Smooth muscle cell (in vitro differentiated cells): Measurements from ENCODE around the gene RNF38. TPM values are rescaled to one million over a fixed set of nuclear protein-coding genes. Genes with fewer than 3 reads are reported as not detected.

ENCODE experiments used
- DNase-seq: peaks from one replicate; lab custom pipeline; 2025; ENCODE audit not compliant: unreplicated experiment; lab: John Stamatoyannopoulos, UW
- H2AFZ ChIP-seq: fragments of 200-600 bp; sonication (generic); 2 replicates; pipeline ENCODE4 v1.6.0; 2016; ENCODE audit warnings: antibody characterized with exemption, low read depth, mild to moderate bottlenecking
- H3F3A ChIP-seq: fragments of 200-600 bp; sonication (generic); 2 replicates; pipeline ENCODE4 v1.6.0; 2017; ENCODE audit warnings: antibody characterized with exemption, low read depth
- H3K27ac ChIP-seq: fragments of 200-600 bp; sonication (generic); 2 replicates; pipeline ENCODE4 v1.5.1; 2016; ENCODE audit warnings: low read depth, mild to moderate bottlenecking
- H3K27me3 ChIP-seq: fragments of 200-600 bp; sonication (generic); 2 replicates; pipeline ENCODE4 v1.6.1; 2016; ENCODE audit warnings: low read depth, mild to moderate bottlenecking
- H3K36me3 ChIP-seq: fragments of 200-600 bp; sonication (generic); 2 replicates; pipeline ENCODE4 v1.5.1; 2016; ENCODE audit warnings: low read depth
- H3K4me1 ChIP-seq: fragments of 200-600 bp; sonication (generic); 2 replicates; pipeline ENCODE4 v1.5.1; 2016; ENCODE audit warnings: low read depth
- H3K4me2 ChIP-seq: fragments of 200-600 bp; sonication (generic); 2 replicates; pipeline ENCODE4 v1.6.0; 2016; ENCODE audit warnings: mild to moderate bottlenecking
- H3K4me3 ChIP-seq: fragments of 200-600 bp; sonication (generic); 2 replicates; pipeline ENCODE4 v1.5.1; 2016; ENCODE audit warnings: mild to moderate bottlenecking
- H3K79me2 ChIP-seq: fragments of 200-600 bp; sonication (generic); 2 replicates; pipeline ENCODE4 v1.6.0; 2016; ENCODE audit warnings: low read depth, mild to moderate bottlenecking
- H3K9ac ChIP-seq: fragments of 200-600 bp; sonication (generic); 2 replicates; pipeline ENCODE4 v1.6.0; 2016; ENCODE audit warnings: low read depth
- H3K9me3 ChIP-seq: fragments of 200-600 bp; sonication (generic); replicated peaks from 2 replicates; pipeline ENCODE4 v1.5.1; 2016; ENCODE audit warnings: low read depth
- H4K20me1 ChIP-seq: fragments of 200-600 bp; sonication (generic); 2 replicates; pipeline ENCODE4 v1.6.0; 2016; ENCODE audit warnings: low read depth
- CTCF ChIP-seq: fragments of 200-600 bp; sonication (generic); IDR thresholded peaks from 2 replicates; pipeline ENCODE4 v1.5.1; 2017; ENCODE audit warnings: borderline replicate concordance, mild to moderate bottlenecking, antibody characterized with exemption; ENCODE audit not compliant: insufficient read depth, poor library complexity, severe bottlenecking
- WGBS: methylation state at CpG from one replicate; pipeline ENCODE4 v1.1.7; 2016; ENCODE audit warnings: low lambda C conversion rate; 5-methylcytosine and 5-hydroxymethylcytosine counted together
- polyA plus RNA-seq: library from polyadenylated mRNA; unstranded; fragments of >200 nt; fragmentation: Nextera tagmentation; extraction: Ambion mirVana; gene quantifications from 2 replicates; pipeline ENCODE4 v1.2.1, GENCODE V29; 2016
- total RNA-seq: library from RNA; depleted of rRNA; stranded (reverse); fragments of >200 nt; gene quantifications from 2 replicates; pipeline ENCODE4 v1.2.3, GENCODE V29; 2014

The RNF38 gene
- total and polyA plus RNA-seq, 2 experiments from 2014 or later: 10.1 to 27.5 TPM

GRCh38 chr9:36288070-36288469 lies 112.0 kb downstream of the RNF38 start:
- H3K27me3 ChIP-seq: no peaks in the 10 kb centered on the region
- no peaks in the 10 kb centered on the region for H3K4me1 ChIP-seq
- H3K4me2 ChIP-seq: no peak overlapping the region
- H4K20me1 ChIP-seq: no peaks in the 10 kb centered on the region
- no peaks in the 10 kb centered on the region for H3F3A ChIP-seq
- H3K9ac ChIP-seq: no peak overlapping the region
- 84% methylated on average over 3 of the region's 3 CpGs for WGBS
- no peaks in the 10 kb centered on the region for H3K36me3 ChIP-seq
- no peak for TF ChIP-seq CTCF
- DNase-seq: no peak
- H3K79me2 ChIP-seq: no peaks in the 10 kb centered on the region
- no peak overlapping the region for H2AFZ ChIP-seq
- H3K9me3 ChIP-seq: no peaks in the 10 kb centered on the region
- no peak overlapping the region for H3K27ac ChIP-seq
- H3K4me3 ChIP-seq: no peak overlapping the region

Other genes with a start within 250 kb of the RNF38 start
- 0.31 TPM in 1 of 2 replicates, not detected in the other for gene CCIN, start 230.9 kb downstream of the RNF38 start, total RNA-seq
- 0.14 and 1.3 TPM in 2 replicates for gene CCIN, start 230.9 kb downstream of the RNF38 start, polyA plus RNA-seq
- gene CLTA, start 209.3 kb downstream of the RNF38 start, total RNA-seq: 226 and 246 TPM in 2 replicates
- 206 and 239 TPM in 2 replicates for gene CLTA, start 209.3 kb downstream of the RNF38 start, polyA plus RNA-seq
- gene GNE, start 141.8 kb downstream of the RNF38 start, total RNA-seq: 20.8 and 28.0 TPM in 2 replicates
- gene GNE, start 141.8 kb downstream of the RNF38 start, polyA plus RNA-seq: 7.0 and 7.8 TPM in 2 replicates
- gene MELK, start 172.6 kb upstream of the RNF38 start, total RNA-seq: 19.5 and 25.3 TPM in 2 replicates
- 15.3 and 20.1 TPM in 2 replicates for gene MELK, start 172.6 kb upstream of the RNF38 start, polyA plus RNA-seq